Measurements from ENCODE around the gene EVA1A. TPM values are rescaled to one million over a fixed set of nuclear protein-coding genes. Genes with fewer than 3 reads are reported as not detected.
A peak's percentile ranks its signal among the peaks of the same experiment; 100 is the strongest.

Gene EVA1A
- total RNA-seq, 1 donor from 2014 or later: 19.9 TPM

- peaks cover 40% of the 10 kb centered on the region for H3K4me1 Mint-ChIP-seq (ENCODE audit: unreplicated experiment)
- no peak for DNase-seq (ENCODE audit: low spot score)
- no peak overlapping the region for H3K4me3 Mint-ChIP-seq (ENCODE audit: unreplicated experiment)
- H3K27me3 Mint-ChIP-seq (ENCODE audit: unreplicated experiment): peaks cover 4% of the 10 kb centered on the region
- no peak overlapping the region for H3K27ac Mint-ChIP-seq (ENCODE audit: unreplicated experiment)
- TF ChIP-seq, protein P1, sequence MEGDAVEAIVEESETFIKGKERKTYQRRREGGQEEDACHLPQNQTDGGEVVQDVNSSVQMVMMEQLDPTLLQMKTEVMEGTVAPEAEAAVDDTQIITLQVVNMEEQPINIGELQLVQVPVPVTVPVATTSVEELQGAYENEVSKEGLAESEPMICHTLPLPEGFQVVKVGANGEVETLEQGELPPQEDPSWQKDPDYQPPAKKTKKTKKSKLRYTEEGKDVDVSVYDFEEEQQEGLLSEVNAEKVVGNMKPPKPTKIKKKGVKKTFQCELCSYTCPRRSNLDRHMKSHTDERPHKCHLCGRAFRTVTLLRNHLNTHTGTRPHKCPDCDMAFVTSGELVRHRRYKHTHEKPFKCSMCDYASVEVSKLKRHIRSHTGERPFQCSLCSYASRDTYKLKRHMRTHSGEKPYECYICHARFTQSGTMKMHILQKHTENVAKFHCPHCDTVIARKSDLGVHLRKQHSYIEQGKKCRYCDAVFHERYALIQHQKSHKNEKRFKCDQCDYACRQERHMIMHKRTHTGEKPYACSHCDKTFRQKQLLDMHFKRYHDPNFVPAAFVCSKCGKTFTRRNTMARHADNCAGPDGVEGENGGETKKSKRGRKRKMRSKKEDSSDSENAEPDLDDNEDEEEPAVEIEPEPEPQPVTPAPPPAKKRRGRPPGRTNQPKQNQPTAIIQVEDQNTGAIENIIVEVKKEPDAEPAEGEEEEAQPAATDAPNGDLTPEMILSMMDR (IDR thresholded peaks at IDR 0.05; ENCODE audit: unreplicated experiment): no peak
- no peaks in the 10 kb centered on the region for H3K9me3 Mint-ChIP-seq (ENCODE audit: unreplicated experiment)
- H3K36me3 Mint-ChIP-seq (ENCODE audit: low read depth, unreplicated experiment): peaks cover 26% of the 10 kb centered on the region
These were observed 39.4 kb downstream of the EVA1A start for GRCh38 chr2:75521225-75521872.

- no peak overlapping the region for H3K27ac Mint-ChIP-seq (ENCODE audit: unreplicated experiment)
- H3K4me1 Mint-ChIP-seq (ENCODE audit: unreplicated experiment): peaks cover 46% of the 10 kb centered on the region
- no peaks in the 10 kb centered on the region for H3K9me3 Mint-ChIP-seq (ENCODE audit: unreplicated experiment)
- H3K36me3 Mint-ChIP-seq (ENCODE audit: low read depth, unreplicated experiment): peaks cover 37% of the 10 kb centered on the region
- peaks cover 4% of the 10 kb centered on the region for H3K27me3 Mint-ChIP-seq (ENCODE audit: unreplicated experiment)
- TF ChIP-seq, protein P1 (IDR thresholded peaks at IDR 0.05; ENCODE audit: unreplicated experiment): no peak
- H3K4me3 Mint-ChIP-seq (ENCODE audit: unreplicated experiment): no peak overlapping the region
- DNase-seq (ENCODE audit: low spot score): no peak
These were observed 40.9 kb downstream of the EVA1A start for GRCh38 chr2:75519843-75520242.

- TF ChIP-seq, protein P1 (IDR thresholded peaks at IDR 0.05; ENCODE audit: unreplicated experiment): no peak
- Mint-ChIP-seq H3K27me3 (ENCODE audit: unreplicated experiment) (peaks cover 4% of the 10 kb centered on the region), H3K9me3 (ENCODE audit: unreplicated experiment) (no peaks in the 10 kb centered on the region), H3K4me3 (ENCODE audit: unreplicated experiment) (no peak overlapping the region), H3K36me3 (ENCODE audit: low read depth, unreplicated experiment) (peaks cover 43% of the 10 kb centered on the region), H3K27ac (ENCODE audit: unreplicated experiment) (no peak overlapping the region), H3K4me1 (ENCODE audit: unreplicated experiment) (peaks cover 46% of the 10 kb centered on the region)
- DNase-seq (ENCODE audit: low spot score): no peak
These were observed 41.9 kb downstream of the EVA1A start for GRCh38 chr2:75518638-75519465.

DNA sequence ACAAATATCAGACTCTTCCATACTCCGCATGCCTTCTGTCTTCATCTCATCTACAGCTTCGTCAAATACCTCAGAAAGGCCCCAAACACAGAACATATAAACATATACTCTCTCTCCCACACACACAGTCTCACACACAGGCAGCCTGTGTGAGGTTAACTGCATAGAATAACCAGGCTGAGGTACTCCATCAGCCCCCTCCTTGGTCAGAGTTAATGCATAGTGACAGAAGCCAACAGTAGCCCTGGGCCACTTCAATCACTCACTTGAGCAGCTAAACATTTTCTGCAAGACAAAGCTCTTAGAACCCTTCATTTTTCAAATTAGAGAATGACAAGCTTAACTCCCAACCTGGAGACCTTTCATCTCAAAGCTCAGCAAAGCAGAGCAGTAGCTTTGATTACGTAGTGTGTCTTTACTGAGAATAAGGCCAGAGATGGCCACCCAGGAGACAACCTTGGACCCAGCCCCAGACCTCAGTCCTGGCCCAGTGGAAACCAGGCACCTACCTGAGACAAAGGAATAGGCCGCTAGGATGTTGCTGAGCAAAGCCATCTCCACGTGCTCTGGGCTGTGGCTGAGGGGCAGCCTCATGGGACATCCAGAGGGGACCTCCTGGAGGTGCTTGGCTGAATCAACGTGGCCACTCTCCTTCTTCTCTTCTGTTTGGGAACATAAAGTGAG is 43.0 kb downstream of the EVA1A start:
- TF ChIP-seq, protein P1 (IDR thresholded peaks at IDR 0.05; ENCODE audit: unreplicated experiment): no peak
- Mint-ChIP-seq H3K27ac (ENCODE audit: unreplicated experiment) (no peak overlapping the region), H3K4me3 (ENCODE audit: unreplicated experiment) (peak overlapping the region; percentile 27), H3K27me3 (ENCODE audit: unreplicated experiment) (peaks cover 4% of the 10 kb centered on the region), H3K9me3 (ENCODE audit: unreplicated experiment) (no peaks in the 10 kb centered on the region), H3K4me1 (ENCODE audit: unreplicated experiment) (peaks cover 37% of the 10 kb centered on the region), H3K36me3 (ENCODE audit: low read depth, unreplicated experiment) (peaks cover 52% of the 10 kb centered on the region)
- no peak for DNase-seq (ENCODE audit: low spot score)
